ENCODE measurements around the gene HMCN1.

DNA sequence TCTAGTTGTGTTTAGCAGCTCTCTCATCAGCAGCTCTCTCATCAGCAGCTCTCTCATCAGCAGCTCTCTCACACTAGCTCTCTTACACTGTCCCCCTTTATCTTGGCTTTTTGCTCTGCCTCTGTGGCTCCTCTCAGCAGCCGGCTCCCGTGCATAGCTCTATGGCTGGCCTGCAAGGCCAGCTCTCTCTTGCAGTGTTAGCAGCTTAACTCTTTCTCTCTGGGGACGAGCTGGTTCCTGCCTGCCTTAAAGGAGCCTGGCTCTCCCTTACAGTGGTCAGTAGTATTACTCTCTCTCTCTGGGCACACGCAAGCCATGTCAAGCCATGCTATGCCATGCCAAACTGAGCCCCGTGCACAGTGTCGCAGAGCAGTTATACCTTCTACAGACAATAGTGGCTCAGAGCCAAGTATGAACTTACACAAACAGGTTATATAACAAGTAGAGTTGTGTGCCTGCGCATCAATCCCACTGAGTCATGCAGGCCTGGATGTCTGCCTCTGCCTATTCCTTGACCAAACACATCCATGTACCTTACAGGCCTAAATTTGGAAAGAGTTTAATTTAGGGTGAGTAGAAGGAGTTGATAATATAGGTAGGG lies 345.0 kb downstream of the HMCN1 start:
- TF ChIP-seq, protein P1, sequence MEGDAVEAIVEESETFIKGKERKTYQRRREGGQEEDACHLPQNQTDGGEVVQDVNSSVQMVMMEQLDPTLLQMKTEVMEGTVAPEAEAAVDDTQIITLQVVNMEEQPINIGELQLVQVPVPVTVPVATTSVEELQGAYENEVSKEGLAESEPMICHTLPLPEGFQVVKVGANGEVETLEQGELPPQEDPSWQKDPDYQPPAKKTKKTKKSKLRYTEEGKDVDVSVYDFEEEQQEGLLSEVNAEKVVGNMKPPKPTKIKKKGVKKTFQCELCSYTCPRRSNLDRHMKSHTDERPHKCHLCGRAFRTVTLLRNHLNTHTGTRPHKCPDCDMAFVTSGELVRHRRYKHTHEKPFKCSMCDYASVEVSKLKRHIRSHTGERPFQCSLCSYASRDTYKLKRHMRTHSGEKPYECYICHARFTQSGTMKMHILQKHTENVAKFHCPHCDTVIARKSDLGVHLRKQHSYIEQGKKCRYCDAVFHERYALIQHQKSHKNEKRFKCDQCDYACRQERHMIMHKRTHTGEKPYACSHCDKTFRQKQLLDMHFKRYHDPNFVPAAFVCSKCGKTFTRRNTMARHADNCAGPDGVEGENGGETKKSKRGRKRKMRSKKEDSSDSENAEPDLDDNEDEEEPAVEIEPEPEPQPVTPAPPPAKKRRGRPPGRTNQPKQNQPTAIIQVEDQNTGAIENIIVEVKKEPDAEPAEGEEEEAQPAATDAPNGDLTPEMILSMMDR (conservative IDR thresholded peaks at IDR 0.05 in 1 of 2, IDR thresholded peaks at IDR 0.05 in 1 of 2; ENCODE audit: extremely low read depth in 1 of 2, insufficient read depth in 1 of 2, low read depth in 1 of 2, low read length in 2 of 2) = no peak
- no peak for TF ChIP-seq EZH2 (IDR thresholded peaks at IDR 0.05; ENCODE audit: borderline replicate concordance, low read length)

All from mammary epithelial cell (primary cell).